ENCODE data around the gene SPATA31D4.

GRCh38 chr9:81976351-81976750, 48.1 kb downstream of the SPATA31D4 start:
- TF ChIP-seq CTCF (IDR thresholded peaks at IDR 0.05): no peak
- TF ChIP-seq POLR2A (IDR thresholded peaks at IDR 0.05): no peak
